ENCODE measurements around the gene ZNF219. TPM values are rescaled to one million over a fixed set of nuclear protein-coding genes. Genes with fewer than 3 reads are reported as not detected.

Gene ZNF219
- total RNA-seq, 1 donor: 5.9 TPM

DNA sequence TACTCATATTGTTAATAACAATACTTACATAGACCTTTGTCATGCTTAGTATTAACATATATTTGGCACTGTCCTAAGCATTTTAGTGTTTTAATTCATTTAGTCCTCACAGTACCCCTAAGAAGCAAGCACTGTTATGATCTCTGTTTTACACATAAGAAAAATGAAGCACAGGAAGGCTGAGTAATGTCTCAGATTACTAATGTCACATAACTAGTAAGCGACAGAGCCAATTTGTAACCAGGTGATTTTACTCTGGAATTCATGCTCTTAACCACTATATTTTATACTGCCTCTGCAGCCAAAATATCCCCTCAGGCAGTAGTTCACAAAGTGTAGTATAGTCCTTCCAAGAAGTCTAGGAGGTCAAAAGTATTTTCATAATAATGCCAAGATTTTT, 22.7 kb upstream of the ZNF219 start:
- H3K4me3 ChIP-seq (ENCODE audit: low read depth, low read length): no peak overlapping the region
- DNase-seq (ENCODE audit: low read depth): no peak
- TF ChIP-seq, protein P1, sequence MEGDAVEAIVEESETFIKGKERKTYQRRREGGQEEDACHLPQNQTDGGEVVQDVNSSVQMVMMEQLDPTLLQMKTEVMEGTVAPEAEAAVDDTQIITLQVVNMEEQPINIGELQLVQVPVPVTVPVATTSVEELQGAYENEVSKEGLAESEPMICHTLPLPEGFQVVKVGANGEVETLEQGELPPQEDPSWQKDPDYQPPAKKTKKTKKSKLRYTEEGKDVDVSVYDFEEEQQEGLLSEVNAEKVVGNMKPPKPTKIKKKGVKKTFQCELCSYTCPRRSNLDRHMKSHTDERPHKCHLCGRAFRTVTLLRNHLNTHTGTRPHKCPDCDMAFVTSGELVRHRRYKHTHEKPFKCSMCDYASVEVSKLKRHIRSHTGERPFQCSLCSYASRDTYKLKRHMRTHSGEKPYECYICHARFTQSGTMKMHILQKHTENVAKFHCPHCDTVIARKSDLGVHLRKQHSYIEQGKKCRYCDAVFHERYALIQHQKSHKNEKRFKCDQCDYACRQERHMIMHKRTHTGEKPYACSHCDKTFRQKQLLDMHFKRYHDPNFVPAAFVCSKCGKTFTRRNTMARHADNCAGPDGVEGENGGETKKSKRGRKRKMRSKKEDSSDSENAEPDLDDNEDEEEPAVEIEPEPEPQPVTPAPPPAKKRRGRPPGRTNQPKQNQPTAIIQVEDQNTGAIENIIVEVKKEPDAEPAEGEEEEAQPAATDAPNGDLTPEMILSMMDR (IDR thresholded peaks at IDR 0.05; ENCODE audit: insufficient read depth, low read length): no peak

DNA sequence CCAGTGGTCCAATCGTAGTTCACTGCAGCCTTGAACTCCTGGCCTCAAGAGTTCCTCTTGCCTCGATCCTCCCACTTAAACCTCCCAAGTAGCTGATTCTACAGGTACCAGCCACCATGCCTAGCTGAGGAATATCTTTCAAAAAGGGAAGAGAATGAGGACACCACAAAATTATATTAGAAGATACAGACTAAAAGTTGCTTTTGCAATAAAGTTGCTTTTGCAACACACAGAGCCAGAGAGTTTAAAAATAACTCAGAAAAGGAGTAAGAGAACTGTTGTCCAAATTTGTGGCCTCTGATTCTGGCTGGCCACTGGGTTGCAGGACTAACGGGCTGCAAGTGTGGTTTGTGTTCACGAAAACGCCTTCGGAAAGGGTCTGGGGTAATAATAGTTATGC, 22.2 kb upstream of the ZNF219 start:
- TF ChIP-seq, protein P1 (IDR thresholded peaks at IDR 0.05; ENCODE audit: insufficient read depth, low read length): no peak
- no peak for DNase-seq (ENCODE audit: low read depth)
- H3K4me3 ChIP-seq (ENCODE audit: low read depth, low read length): no peak overlapping the region

DNA sequence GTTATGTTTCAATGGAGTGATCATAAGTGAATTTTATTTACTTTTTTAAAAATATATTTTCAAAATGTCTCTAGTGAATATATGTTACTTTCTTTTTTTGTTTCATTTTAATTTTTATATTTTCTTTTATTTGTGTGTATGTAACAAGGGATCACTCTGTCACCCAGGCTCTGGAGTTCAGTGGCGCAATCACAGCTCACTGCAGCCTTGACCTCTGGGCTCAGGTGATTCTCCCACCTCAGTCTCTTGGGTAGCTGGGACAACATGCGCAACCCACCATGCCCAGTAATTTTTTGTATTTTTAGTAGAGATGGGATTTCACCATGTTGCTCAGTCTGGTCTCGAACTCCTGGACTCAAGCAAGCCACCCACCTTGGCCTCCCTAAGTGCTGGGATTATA, 20.5 kb upstream of the ZNF219 start:
- no peak for DNase-seq (ENCODE audit: low read depth)
- TF ChIP-seq, protein P1 (IDR thresholded peaks at IDR 0.05; ENCODE audit: insufficient read depth, low read length): no peak
- no peak overlapping the region for H3K4me3 ChIP-seq (ENCODE audit: low read depth, low read length)

DNA sequence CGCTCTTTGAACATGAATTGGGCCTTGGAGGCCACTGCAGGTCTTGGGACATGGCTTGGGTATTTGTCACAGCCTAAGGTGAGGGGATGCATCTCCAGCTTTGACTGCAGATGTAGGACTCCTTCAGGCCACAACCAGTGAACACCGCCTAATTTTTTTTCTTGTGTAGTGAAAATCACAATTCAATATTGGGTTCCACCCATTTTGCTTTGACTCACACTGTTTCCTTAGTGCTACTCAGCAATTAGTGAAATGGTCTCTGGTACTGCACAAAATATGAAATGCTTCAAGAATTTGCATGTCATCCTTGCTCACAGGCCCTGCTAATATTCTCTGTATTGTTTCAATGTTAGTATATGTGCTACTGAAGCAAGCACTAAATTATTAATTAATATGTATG, 14.9 kb upstream of the ZNF219 start:
- no peak for DNase-seq (ENCODE audit: low read depth)

DNA sequence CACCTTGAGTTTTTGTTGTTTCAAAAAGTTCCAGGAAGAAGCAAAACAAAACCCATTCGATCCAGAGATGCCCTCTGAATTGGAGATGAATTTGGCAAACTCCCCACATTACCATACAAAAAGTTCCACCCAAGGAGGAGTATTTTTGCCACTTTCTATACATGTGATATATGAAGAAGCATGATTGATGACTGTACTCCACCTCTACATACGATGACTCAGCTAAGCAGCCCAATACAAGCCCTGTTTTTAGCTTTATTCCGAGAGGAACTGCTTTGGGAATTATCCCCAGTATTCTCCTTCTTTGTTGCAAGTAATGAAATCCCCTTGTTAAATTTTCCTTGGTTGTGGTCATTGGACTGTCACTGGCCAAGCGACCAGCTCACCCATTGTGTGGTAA, 13.8 kb upstream of the ZNF219 start:
- TF ChIP-seq, protein P1 (IDR thresholded peaks at IDR 0.05; ENCODE audit: insufficient read depth, low read length): no peak
- no peak for DNase-seq (ENCODE audit: low read depth)
- no peak overlapping the region for H3K4me3 ChIP-seq (ENCODE audit: low read depth, low read length)

More for the DNA sequence above, 14.9 kb upstream of the ZNF219 start:
- H3K4me3 ChIP-seq (ENCODE audit: low read depth, low read length): no peak overlapping the region
- TF ChIP-seq, protein P1 (IDR thresholded peaks at IDR 0.05; ENCODE audit: insufficient read depth, low read length): no peak

DNA sequence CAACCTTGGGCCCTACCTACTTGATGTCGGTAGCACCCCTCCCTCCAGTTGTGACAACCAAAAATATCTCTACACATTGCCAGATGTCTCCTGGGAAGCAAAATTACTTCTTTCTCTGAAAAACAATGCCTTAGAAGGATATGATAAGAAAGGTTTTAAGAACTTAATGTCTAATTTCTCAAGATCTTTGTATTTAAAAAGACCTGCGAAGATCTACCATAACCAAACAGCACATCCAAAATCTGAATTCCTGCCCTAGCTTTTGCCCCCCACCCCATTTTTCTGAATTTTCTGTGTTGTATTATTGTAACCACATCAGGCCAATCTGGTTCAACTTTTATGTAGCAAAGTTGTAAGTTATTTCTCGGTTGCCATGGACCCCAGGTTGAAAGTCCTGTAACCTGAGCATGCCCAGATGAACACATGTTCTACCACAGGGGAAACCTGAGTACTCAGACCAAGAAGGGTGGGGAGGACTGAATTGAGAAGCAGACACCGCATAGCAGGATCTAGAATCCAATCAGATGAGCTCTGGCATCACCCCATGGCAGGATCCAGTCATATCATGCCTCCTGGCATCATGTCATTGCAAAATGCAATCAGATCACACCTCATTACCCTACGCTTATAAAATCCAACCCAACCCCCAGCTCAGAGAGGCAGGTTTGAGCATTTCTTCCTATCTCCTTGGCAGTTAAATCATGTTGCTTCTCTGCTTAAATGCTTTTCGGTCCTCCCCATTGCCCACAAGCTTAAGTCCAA, 11.1 kb upstream of the ZNF219 start:
- no peak for DNase-seq (ENCODE audit: low read depth)
- TF ChIP-seq, protein P1 (IDR thresholded peaks at IDR 0.05; ENCODE audit: insufficient read depth, low read length): no peak

DNA sequence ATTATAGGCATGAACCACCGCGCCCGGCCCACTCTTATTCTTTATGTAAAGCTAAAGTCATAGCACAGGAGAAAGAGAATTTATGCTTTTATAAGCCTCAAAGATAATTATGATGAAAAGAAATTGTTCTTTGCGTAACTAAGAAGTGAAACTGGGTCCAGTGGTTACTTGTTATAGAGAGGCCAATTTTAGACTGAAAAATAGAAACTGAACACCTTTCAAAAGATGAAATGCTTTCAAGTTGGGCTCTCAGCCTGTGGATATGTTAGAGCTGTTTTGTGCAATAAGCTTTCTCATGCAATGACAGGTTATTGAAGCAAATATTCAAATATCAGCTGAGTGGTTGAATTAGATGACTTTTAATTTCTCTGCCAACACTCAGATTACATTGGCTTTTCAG, 10.3 kb upstream of the ZNF219 start:
- TF ChIP-seq, protein P1 (IDR thresholded peaks at IDR 0.05; ENCODE audit: insufficient read depth, low read length): no peak
- H3K4me3 ChIP-seq (ENCODE audit: low read depth, low read length): no peak overlapping the region
- DNase-seq (ENCODE audit: low read depth): no peak

More for the DNA sequence above, 11.1 kb upstream of the ZNF219 start:
- H3K4me3 ChIP-seq (ENCODE audit: low read depth, low read length): no peak overlapping the region

Data from fibroblast of the aortic adventitia (primary cell).